ENCODE results near the gene CHMP1B.

The CHMP1B gene

GRCh38 chr18:11811009-11811408 lies 40.2 kb upstream of the CHMP1B start:
- H3K9ac ChIP-seq (ENCODE audit: low read length) = no peak overlapping the region
- no peaks in the 10 kb centered on the region for H3K79me2 ChIP-seq (ENCODE audit: low read length)
- TF ChIP-seq CTCF (IDR thresholded peaks at IDR 0.05; ENCODE audit: low read depth, low read length) (no peak), EZH2phosphoT487 (IDR thresholded peaks at IDR 0.05; ENCODE audit: low read depth) (no peak)
- H3K27ac ChIP-seq (ENCODE audit: low read length) = no peak overlapping the region
- no peak overlapping the region for H3K4me2 ChIP-seq (ENCODE audit: low read length)
- H4K20me1 ChIP-seq (ENCODE audit: insufficient read depth, low read length) = no peaks in the 10 kb centered on the region
- H3K36me3 ChIP-seq (replicated peaks; ENCODE audit: low read depth, low read length) = no peaks in the 10 kb centered on the region
- no peak overlapping the region for H2AFZ ChIP-seq (ENCODE audit: low read depth, low read length)
- H3K9me3 ChIP-seq (ENCODE audit: insufficient read depth, low read length) = no peaks in the 10 kb centered on the region
- no peaks in the 10 kb centered on the region for H3K27me3 ChIP-seq (ENCODE audit: low read depth, low read length)
- H3K4me3 ChIP-seq (ENCODE audit: low read length) = no peak overlapping the region
- no peaks in the 10 kb centered on the region for H3K4me1 ChIP-seq (ENCODE audit: low read length)

DNA sequence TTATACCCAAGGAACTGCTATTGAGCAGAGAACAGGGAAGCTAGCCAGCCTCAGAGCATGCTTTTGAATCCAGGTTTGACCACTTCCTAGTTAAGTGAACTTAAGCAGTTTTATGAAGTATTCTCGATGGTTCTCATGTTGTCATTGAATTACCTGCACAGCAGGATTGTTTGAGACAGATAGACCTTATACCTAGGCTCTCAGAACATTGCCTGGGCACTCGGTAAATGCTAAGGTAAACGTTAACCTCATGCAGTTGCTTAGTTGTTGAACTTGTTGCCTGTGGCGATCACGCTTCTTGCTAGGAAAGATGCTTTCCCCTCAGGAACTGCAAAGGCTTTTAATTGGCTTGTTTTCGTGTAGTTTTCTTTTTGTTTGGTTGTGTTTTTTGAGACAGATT lies 34.0 kb upstream of the CHMP1B start:
- no peak for TF ChIP-seq CTCF (IDR thresholded peaks at IDR 0.05; ENCODE audit: low read depth, low read length)
- TF ChIP-seq EZH2phosphoT487 (IDR thresholded peaks at IDR 0.05; ENCODE audit: low read depth) = no peak
- Histone ChIP-seq H3K27me3 (ENCODE audit: low read depth, low read length) (no peaks in the 10 kb centered on the region), H3K4me3 (ENCODE audit: low read length) (no peak overlapping the region)

GRCh38 chr18:11818486-11819203 lies 32.6 kb upstream of the CHMP1B start:
- H3K27me3 ChIP-seq (ENCODE audit: low read depth, low read length) = no peaks in the 10 kb centered on the region
- no peak overlapping the region for H2AFZ ChIP-seq (ENCODE audit: low read depth, low read length)
- H3K27ac ChIP-seq (ENCODE audit: low read length) = no peak overlapping the region

More for the DNA sequence above, 34.0 kb upstream of the CHMP1B start:
- no peaks in the 10 kb centered on the region for H3K79me2 ChIP-seq (ENCODE audit: low read length)
- no peak overlapping the region for H3K9ac ChIP-seq (ENCODE audit: low read length)
- no peaks in the 10 kb centered on the region for H3K9me3 ChIP-seq (ENCODE audit: insufficient read depth, low read length)
- no peak overlapping the region for H3K27ac ChIP-seq (ENCODE audit: low read length)
- no peaks in the 10 kb centered on the region for H4K20me1 ChIP-seq (ENCODE audit: insufficient read depth, low read length)
- H3K36me3 ChIP-seq (replicated peaks; ENCODE audit: low read depth, low read length) = no peaks in the 10 kb centered on the region
- no peaks in the 10 kb centered on the region for H3K4me1 ChIP-seq (ENCODE audit: low read length)
- no peak overlapping the region for H3K4me2 ChIP-seq (ENCODE audit: low read length)
- H2AFZ ChIP-seq (ENCODE audit: low read depth, low read length) = no peak overlapping the region

GRCh38 chr18:11819938-11820337 lies 31.3 kb upstream of the CHMP1B start:
- H3K4me3 ChIP-seq (ENCODE audit: low read length) = no peak overlapping the region
- TF ChIP-seq EZH2phosphoT487 (IDR thresholded peaks at IDR 0.05; ENCODE audit: low read depth) (no peak), CTCF (IDR thresholded peaks at IDR 0.05; ENCODE audit: low read depth, low read length) (no peak)

More at GRCh38 chr18:11818486-11819203, 32.6 kb upstream of the CHMP1B start:
- no peak overlapping the region for H3K4me3 ChIP-seq (ENCODE audit: low read length)
- H3K4me1 ChIP-seq (ENCODE audit: low read length) = no peaks in the 10 kb centered on the region
- TF ChIP-seq CTCF (IDR thresholded peaks at IDR 0.05; ENCODE audit: low read depth, low read length) (no peak), EZH2phosphoT487 (IDR thresholded peaks at IDR 0.05; ENCODE audit: low read depth) (no peak)
- H3K36me3 ChIP-seq (replicated peaks; ENCODE audit: low read depth, low read length) = no peaks in the 10 kb centered on the region
- no peak overlapping the region for H3K9ac ChIP-seq (ENCODE audit: low read length)
- no peaks in the 10 kb centered on the region for H3K79me2 ChIP-seq (ENCODE audit: low read length)
- H4K20me1 ChIP-seq (ENCODE audit: insufficient read depth, low read length) = no peaks in the 10 kb centered on the region
- no peaks in the 10 kb centered on the region for H3K9me3 ChIP-seq (ENCODE audit: insufficient read depth, low read length)
- H3K4me2 ChIP-seq (ENCODE audit: low read length) = no peak overlapping the region

More at GRCh38 chr18:11819938-11820337, 31.3 kb upstream of the CHMP1B start:
- no peaks in the 10 kb centered on the region for H3K9me3 ChIP-seq (ENCODE audit: insufficient read depth, low read length)
- no peaks in the 10 kb centered on the region for H3K36me3 ChIP-seq (replicated peaks; ENCODE audit: low read depth, low read length)
- no peaks in the 10 kb centered on the region for H3K4me1 ChIP-seq (ENCODE audit: low read length)
- no peaks in the 10 kb centered on the region for H3K79me2 ChIP-seq (ENCODE audit: low read length)
- H3K27ac ChIP-seq (ENCODE audit: low read length) = no peak overlapping the region
- H3K27me3 ChIP-seq (ENCODE audit: low read depth, low read length) = no peaks in the 10 kb centered on the region
- H4K20me1 ChIP-seq (ENCODE audit: insufficient read depth, low read length) = no peaks in the 10 kb centered on the region
- H2AFZ ChIP-seq (ENCODE audit: low read depth, low read length) = no peak overlapping the region
- no peak overlapping the region for H3K4me2 ChIP-seq (ENCODE audit: low read length)
- no peak overlapping the region for H3K9ac ChIP-seq (ENCODE audit: low read length)
